Hematopoietic multipotent progenitor cell treated with erythropoietin and hydrocortisone succinate and interleukin-3 and kit ligand, for 15 days (in vitro differentiated cells): ENCODE measurements around the gene SIL1.

Experiments
- DNase-seq: peaks from one replicate; pipeline ENCODE4 v3.0.0-alpha.2; 2015; ENCODE audit warnings: low spot score

The SIL1 gene

GRCh38 chr5:138978080-138978479 lies 220.1 kb downstream of the SIL1 start:
- DNase-seq = no peak

GRCh38 chr5:138975098-138975847 lies 222.9 kb downstream of the SIL1 start:
- DNase-seq = no peak

GRCh38 chr5:138974227-138975063 lies 223.7 kb downstream of the SIL1 start:
- no peak for DNase-seq

- DNase-seq = no peak
Observed at GRCh38 chr5:138972836-138973235, 225.3 kb downstream of the SIL1 start.

GRCh38 chr5:138972230-138972629 lies 225.9 kb downstream of the SIL1 start:
- DNase-seq = no peak

GRCh38 chr5:138969323-138970002 lies 228.7 kb downstream of the SIL1 start:
- DNase-seq = no peak

GRCh38 chr5:138968601-138969000 lies 229.6 kb downstream of the SIL1 start:
- no peak for DNase-seq

GRCh38 chr5:138967791-138968448 lies 230.2 kb downstream of the SIL1 start:
- DNase-seq = no peak

- DNase-seq = no peak
Observed at GRCh38 chr5:138966236-138966985, 231.8 kb downstream of the SIL1 start.

- DNase-seq = no peak
Observed at GRCh38 chr5:138965626-138966025, 232.5 kb downstream of the SIL1 start.

GRCh38 chr5:138964647-138965201 lies 233.4 kb downstream of the SIL1 start:
- DNase-seq = no peak

GRCh38 chr5:138963763-138964371 lies 234.3 kb downstream of the SIL1 start:
- no peak for DNase-seq

GRCh38 chr5:138962614-138963370 lies 235.4 kb downstream of the SIL1 start:
- no peak for DNase-seq

GRCh38 chr5:138961729-138962128 lies 236.4 kb downstream of the SIL1 start:
- no peak for DNase-seq

- no peak for DNase-seq
Observed at GRCh38 chr5:138961221-138961620, 236.9 kb downstream of the SIL1 start.

- DNase-seq = no peak
Observed at GRCh38 chr5:138960145-138960692, 237.9 kb downstream of the SIL1 start.

GRCh38 chr5:138956801-138957200 lies 241.4 kb downstream of the SIL1 start:
- DNase-seq = no peak

- no peak for DNase-seq
Observed at GRCh38 chr5:138955671-138956295, 242.4 kb downstream of the SIL1 start.

GRCh38 chr5:138955013-138955660 lies 243.0 kb downstream of the SIL1 start:
- no peak for DNase-seq
